Mesothelial cell of epicardium (in vitro differentiated cells): ENCODE data around the gene NHSL2. TPM values are rescaled to one million over a fixed set of nuclear protein-coding genes. Genes with fewer than 3 reads are reported as not detected.

ENCODE experiments used
- DNase-seq, 2 experiments: peaks; one replicate each; pipeline ENCODE4 v3.0.0; 2021; ENCODE audit warnings: low spot score in 2 of 2; ENCODE audit not compliant: unreplicated experiment in 2 of 2
- H3K27ac Mint-ChIP-seq: 2 replicates; pipeline ENCODE4 v1.8.0; 2021; ENCODE audit warnings: mixed read lengths
- H3K27me3 Mint-ChIP-seq: 2 replicates; pipeline ENCODE4 v1.8.0; 2021; ENCODE audit warnings: low read depth, mixed read lengths
- H3K36me3 Mint-ChIP-seq: 2 replicates; pipeline ENCODE4 v1.8.0; 2021; ENCODE audit warnings: mixed read lengths
- H3K4me1 Mint-ChIP-seq: 2 replicates; pipeline ENCODE4 v1.8.0; 2021; ENCODE audit warnings: mixed read lengths
- H3K4me3 Mint-ChIP-seq: 2 replicates; pipeline ENCODE4 v1.8.0; 2021; ENCODE audit warnings: mild to moderate bottlenecking, moderate library complexity, mixed read lengths
- H3K9me3 Mint-ChIP-seq: 2 replicates; pipeline ENCODE4 v1.8.0; 2021; ENCODE audit warnings: mixed read lengths
- total RNA-seq: library from RNA; stranded (reverse); gene quantifications from 3 replicates; pipeline ENCODE4 v1.2.1, GENCODE V29; 2021
- TF ChIP-seq, protein P1 (sequence below): fragments of 200-600 bp; sonication (generic); IDR thresholded peaks from one replicate; pipeline ENCODE4 v1.5.0; 2021; ENCODE audit warnings: antibody characterized with exemption; ENCODE audit not compliant: unreplicated experiment

Gene NHSL2
- total RNA-seq, 1 donor from 2014 or later, result 24.0 TPM

DNA sequence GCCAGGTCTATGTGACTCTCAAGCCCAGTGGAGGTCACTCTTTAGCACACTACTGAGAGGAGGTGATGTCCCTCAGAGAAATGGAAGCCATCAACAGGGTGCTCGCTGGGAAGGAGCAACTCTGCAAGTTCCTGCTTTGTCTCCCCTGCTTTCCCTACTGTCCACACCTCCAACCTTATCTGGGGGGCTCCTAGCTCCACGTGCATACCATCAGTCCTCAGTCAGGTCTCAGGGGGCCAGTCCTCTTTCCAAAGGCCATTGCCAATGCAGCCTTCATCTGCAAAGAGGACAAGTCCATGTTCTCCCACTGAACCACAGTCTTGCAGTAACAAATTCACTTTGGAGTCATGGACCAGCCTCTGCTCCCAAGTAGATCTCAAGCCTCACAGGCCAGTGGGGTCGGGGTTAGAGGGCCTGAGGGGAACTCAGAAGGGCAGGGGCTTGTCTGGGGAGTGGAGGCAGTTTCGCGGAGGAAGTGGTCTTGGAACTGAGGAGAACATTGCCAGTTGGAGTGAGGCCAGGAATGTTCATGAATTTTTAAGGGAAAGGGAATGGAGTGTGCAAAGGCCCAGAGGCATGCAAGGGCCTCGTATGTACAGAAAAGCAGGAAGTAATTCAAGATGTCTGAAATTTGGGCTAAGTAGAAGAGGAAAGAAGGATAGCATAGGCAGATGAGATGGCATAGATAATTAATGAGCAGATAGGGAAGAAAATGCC lies 212.1 kb downstream of the NHSL2 start:
- Mint-ChIP-seq H3K27ac (peak overlapping the region; percentile 88), H3K36me3 (peaks cover 3% of the 10 kb centered on the region), H3K9me3 (peaks cover 16% of the 10 kb centered on the region), H3K4me1 (peaks cover 61% of the 10 kb centered on the region), H3K27me3 (no peaks in the 10 kb centered on the region), H3K4me3 (no peak overlapping the region)
- TF ChIP-seq, protein P1, sequence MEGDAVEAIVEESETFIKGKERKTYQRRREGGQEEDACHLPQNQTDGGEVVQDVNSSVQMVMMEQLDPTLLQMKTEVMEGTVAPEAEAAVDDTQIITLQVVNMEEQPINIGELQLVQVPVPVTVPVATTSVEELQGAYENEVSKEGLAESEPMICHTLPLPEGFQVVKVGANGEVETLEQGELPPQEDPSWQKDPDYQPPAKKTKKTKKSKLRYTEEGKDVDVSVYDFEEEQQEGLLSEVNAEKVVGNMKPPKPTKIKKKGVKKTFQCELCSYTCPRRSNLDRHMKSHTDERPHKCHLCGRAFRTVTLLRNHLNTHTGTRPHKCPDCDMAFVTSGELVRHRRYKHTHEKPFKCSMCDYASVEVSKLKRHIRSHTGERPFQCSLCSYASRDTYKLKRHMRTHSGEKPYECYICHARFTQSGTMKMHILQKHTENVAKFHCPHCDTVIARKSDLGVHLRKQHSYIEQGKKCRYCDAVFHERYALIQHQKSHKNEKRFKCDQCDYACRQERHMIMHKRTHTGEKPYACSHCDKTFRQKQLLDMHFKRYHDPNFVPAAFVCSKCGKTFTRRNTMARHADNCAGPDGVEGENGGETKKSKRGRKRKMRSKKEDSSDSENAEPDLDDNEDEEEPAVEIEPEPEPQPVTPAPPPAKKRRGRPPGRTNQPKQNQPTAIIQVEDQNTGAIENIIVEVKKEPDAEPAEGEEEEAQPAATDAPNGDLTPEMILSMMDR, result no peak
- DNase-seq, result no peak

DNA sequence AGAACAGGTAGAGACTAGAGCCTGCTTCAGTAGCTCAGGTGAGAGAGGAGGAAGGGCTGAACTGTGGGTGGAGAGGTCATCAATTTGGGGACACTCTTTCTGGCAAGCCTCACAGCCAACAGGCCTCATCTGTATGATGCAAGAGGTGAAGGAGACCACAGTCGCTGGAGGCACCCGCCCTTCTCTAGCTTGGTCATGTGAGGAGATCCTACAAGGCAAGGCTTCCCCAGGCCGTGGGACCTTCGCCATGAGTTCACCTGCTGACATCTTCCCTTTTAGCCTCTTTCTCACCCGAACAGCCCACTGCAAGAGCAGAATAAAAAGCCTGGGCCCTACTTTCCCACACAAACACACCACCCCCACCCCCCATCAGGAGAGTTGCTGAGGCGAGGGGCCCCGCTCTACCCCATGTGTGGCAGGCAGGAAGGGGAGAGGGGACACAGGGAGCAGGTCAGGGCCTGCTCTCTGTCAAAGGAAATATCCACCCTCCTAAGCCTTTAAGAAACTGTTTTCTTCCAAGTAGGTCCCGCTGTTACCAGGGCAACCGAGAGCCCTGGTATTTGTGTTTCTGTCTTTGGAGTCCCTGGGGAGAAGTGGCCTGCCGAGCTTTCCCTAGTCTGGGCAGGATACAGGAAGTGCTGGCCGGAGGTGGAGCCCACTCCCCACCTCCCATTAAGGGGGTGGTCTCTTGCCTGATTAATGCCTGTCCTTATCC lies 213.0 kb downstream of the NHSL2 start:
- H3K9me3 Mint-ChIP-seq, result peaks cover 16% of the 10 kb centered on the region
- peaks cover under 1% of the 10 kb centered on the region for H3K36me3 Mint-ChIP-seq
- TF ChIP-seq, protein P1, result no peak
- H3K4me1 Mint-ChIP-seq, result peaks cover 68% of the 10 kb centered on the region
- no peaks in the 10 kb centered on the region for H3K27me3 Mint-ChIP-seq
- H3K27ac Mint-ChIP-seq, result peak overlapping the region; percentile 88
- DNase-seq, result no peak
- H3K4me3 Mint-ChIP-seq, result no peak overlapping the region

DNA sequence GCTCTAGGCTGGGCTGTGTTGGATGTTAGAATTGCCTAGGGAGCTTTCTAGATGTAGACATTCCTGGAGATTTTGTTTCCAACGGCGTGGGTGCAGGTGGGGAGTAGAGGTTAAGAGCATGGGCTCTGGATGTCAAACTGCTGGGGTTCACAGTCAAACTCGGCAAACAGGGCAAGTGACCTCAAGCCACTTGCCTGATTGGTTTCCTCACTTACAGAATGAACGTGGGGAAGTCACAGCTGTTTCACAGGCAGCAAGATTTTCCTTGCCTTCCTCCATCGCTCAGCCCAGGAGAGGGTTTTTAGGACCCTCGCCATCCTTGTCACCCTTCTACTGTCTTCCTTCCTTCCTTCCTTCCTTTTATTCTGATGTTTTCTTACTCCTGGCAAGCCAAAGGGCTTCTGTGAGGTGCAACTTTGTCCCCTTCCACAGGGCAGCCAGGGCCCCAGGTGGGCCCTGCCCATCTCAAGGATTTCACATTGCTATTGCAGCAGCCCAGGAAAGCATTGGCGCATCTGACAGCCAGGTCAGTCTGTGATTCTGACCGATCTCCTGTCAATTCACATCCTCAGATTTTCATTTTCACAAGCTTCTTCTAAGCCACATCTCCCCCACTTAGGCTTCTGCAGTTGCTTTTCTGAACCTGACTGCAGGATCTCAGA lies 214.0 kb downstream of the NHSL2 start:
- Mint-ChIP-seq H3K27ac (peak overlapping the region; percentile 88), H3K4me3 (no peak overlapping the region), H3K9me3 (peaks cover 24% of the 10 kb centered on the region)

DNA sequence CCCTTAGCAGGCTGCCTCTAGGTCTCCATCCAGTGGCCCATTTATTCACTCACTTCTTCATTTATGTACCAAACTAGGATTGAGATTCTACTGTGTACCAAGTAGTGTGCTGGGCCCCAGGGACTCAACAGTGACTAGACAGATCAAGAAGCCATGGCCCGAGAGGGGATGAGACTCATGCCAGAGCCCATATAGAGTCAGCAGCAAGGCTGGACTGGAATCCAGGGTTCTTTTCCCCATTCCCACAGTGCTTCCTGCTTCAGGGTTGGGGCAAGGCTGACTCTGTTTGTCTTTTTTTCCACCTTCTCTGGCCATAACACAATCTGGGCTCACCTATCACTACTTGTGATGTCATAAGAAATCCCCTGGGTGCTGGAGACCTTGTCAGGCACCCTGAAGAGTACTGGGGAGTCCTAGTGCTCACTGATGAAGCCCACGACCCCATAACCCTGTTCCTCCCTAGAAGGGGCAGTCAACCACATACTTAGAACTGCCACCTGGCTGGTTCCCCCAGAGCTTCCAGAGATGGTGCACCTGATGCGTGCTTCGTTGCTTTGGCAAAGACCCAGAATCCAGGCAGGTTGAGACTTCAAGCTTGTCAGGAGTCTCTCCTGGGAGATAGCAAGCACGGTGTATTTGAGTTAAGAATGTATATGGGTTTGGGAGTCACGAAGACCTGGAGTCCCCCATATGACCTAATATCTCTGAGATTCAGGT lies 214.8 kb downstream of the NHSL2 start:
- DNase-seq, result no peak
- Mint-ChIP-seq H3K27ac (peak overlapping the region; percentile 88), H3K27me3 (no peaks in the 10 kb centered on the region), H3K36me3 (peaks cover 12% of the 10 kb centered on the region), H3K4me1 (peaks cover 83% of the 10 kb centered on the region), H3K4me3 (no peak overlapping the region), H3K9me3 (peaks cover 27% of the 10 kb centered on the region)
- TF ChIP-seq, protein P1, result no peak

More for the DNA sequence above, 214.0 kb downstream of the NHSL2 start:
- Mint-ChIP-seq H3K4me1 (peaks cover 79% of the 10 kb centered on the region), H3K27me3 (no peaks in the 10 kb centered on the region), H3K36me3 (peaks cover 6% of the 10 kb centered on the region)
- DNase-seq, result no peak
- TF ChIP-seq, protein P1, result no peak

DNA sequence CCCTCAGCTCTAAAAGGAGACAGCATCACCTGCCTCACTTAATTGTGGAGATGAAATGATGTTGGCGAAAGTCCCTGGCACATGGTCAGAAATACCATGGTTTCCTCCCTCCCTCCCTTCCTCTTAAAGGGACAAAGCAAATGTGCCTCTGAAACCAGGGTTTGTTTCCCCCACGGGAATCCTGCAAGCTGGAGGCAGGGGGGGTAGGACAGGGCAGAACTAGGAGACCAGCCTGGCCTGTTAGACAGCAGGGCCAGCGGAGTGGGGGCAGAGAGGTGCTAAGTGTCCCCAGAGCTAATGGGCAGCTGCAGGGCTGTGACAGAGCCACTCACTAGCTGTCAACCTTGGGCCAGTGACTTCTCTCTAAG lies 215.4 kb downstream of the NHSL2 start:
- peaks cover 81% of the 10 kb centered on the region for H3K4me1 Mint-ChIP-seq
- no peaks in the 10 kb centered on the region for H3K27me3 Mint-ChIP-seq
- no peak for DNase-seq
- H3K4me3 Mint-ChIP-seq, result no peak overlapping the region
- peaks cover 29% of the 10 kb centered on the region for H3K9me3 Mint-ChIP-seq
- peak overlapping the region; percentile 88 for H3K27ac Mint-ChIP-seq
- peaks cover 14% of the 10 kb centered on the region for H3K36me3 Mint-ChIP-seq
- TF ChIP-seq, protein P1, result no peak
